SU-DHL-6 (cell line): ENCODE data around the gene HEATR1.
"Not testable (repeated sequence)": the region's sequence is repeated elsewhere in the genome, so short reads cannot be mapped to it uniquely, and the experiment has no call there.

ENCODE experiments used
- H2AFZ ChIP-seq: fragments of 200-600 bp; sonication (generic); 2 replicates; pipeline ENCODE4 v1.6.1; 2014; ENCODE audit warnings: low read depth, mild to moderate bottlenecking, moderate library complexity, mixed read lengths, antibody characterized with exemption, low read length; ENCODE audit not compliant: severe bottlenecking
- H3F3A ChIP-seq: fragments of 200-600 bp; shearing (Covaris generic); 2 replicates; pipeline ENCODE4 v1.6.0; 2016; ENCODE audit warnings: antibody characterized with exemption, mild to moderate bottlenecking; ENCODE audit not compliant: insufficient read depth
- H3K27ac ChIP-seq: fragments of 200-600 bp; sonication (generic); 2 replicates; pipeline ENCODE4 v1.5.1; 2016; ENCODE audit warnings: low read depth, mild to moderate bottlenecking, low read length, moderate library complexity, mixed read lengths
- H3K27me3 ChIP-seq: fragments of 200-600 bp; sonication (generic), shearing (Covaris generic); 2 replicates; pipeline ENCODE4 v1.6.0; 2014; ENCODE audit warnings: mild to moderate bottlenecking, low read length
- H3K36me3 ChIP-seq: fragments of 200-600 bp; sonication (generic); 2 replicates; pipeline ENCODE4 v1.6.1; 2014; ENCODE audit warnings: mild to moderate bottlenecking, low read length, mixed read lengths
- H3K4me2 ChIP-seq: fragments of 300-600, 200-600 bp; shearing (Covaris generic), sonication (generic); 2 replicates; pipeline ENCODE4 v1.6.0; 2014; ENCODE audit warnings: low read length, low read depth, mild to moderate bottlenecking; ENCODE audit not compliant: poor library complexity, severe bottlenecking
- H3K4me3 ChIP-seq: fragments of 200-600 bp; sonication (generic); 2 replicates; pipeline ENCODE4 v1.5.1; 2014; ENCODE audit warnings: antibody characterized with exemption, low read length, mild to moderate bottlenecking, mixed read lengths; ENCODE audit not compliant: insufficient read depth, poor library complexity, severe bottlenecking
- H3K79me2 ChIP-seq: fragments of 200-600 bp; sonication (generic); 2 replicates; pipeline ENCODE4 v1.6.1; 2014; ENCODE audit warnings: mild to moderate bottlenecking, low read length, moderate library complexity; ENCODE audit not compliant: insufficient read depth
- H3K9ac ChIP-seq: fragments of 200-600 bp; sonication (generic); 2 replicates; pipeline ENCODE4 v1.7.0; 2014; ENCODE audit warnings: mild to moderate bottlenecking, low read length
- H3K9me2 ChIP-seq: fragments of 200-600 bp; sonication (generic); replicated peaks from 2 replicates; pipeline ENCODE4 v1.6.1; 2014; ENCODE audit warnings: low read length; ENCODE audit not compliant: insufficient read depth
- H3K9me3 ChIP-seq: fragments of 200-600 bp; sonication (generic); 2 replicates; pipeline ENCODE4 v1.6.1; 2014; ENCODE audit warnings: low read length, mixed read lengths; ENCODE audit not compliant: insufficient read depth
- H4K20me1 ChIP-seq: fragments of 200-600 bp; sonication (generic); 2 replicates; pipeline ENCODE4 v1.6.1; 2014; ENCODE audit warnings: low read depth, mild to moderate bottlenecking, antibody characterized with exemption, low read length, moderate library complexity, mixed read lengths
- EZH2phosphoT487 ChIP-seq: fragments of 200-600 bp; sonication (generic), shearing (Covaris generic); conservative IDR thresholded peaks from 2 replicates; pipeline ENCODE4 v1.6.1; 2018; ENCODE audit warnings: mild to moderate bottlenecking, antibody characterized with exemption, low read length, moderate library complexity, mixed read lengths
- TF ChIP-seq, protein P1 (sequence below): fragments of 200-600 bp; sonication (generic); IDR thresholded peaks from one replicate; pipeline ENCODE4 v1.5.1; 2017; ENCODE audit warnings: antibody characterized with exemption, mild to moderate bottlenecking, low read length, moderate library complexity; ENCODE audit not compliant: insufficient read depth, poor library complexity, severe bottlenecking

HEATR1 gene

DNA sequence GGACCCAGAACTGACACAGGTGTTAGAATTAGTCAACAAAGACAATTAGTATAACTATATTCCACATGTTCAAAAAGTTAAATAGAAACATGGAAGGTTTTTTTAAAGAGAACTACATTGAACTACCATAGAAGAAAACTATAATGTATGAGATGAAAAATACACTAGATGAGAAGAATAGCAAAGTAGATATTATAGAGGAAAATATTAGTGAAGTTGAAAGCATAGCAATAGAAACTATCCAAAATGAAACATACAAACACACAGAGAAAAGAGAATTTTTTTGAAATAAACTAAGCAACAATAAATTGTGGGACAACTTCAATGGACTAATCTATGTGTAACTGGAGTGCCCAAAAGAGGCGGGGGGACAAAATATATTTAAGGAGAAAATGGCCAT, 8.0 kb upstream of the HEATR1 start:
- Histone ChIP-seq H3K36me3 (no peaks in the 10 kb centered on the region), H3F3A (no peaks in the 10 kb centered on the region), H4K20me1 (no peaks in the 10 kb centered on the region), H3K9me3 (no peaks in the 10 kb centered on the region), H3K4me3 (no peak overlapping the region), H3K79me2 (no peaks in the 10 kb centered on the region), H3K4me2 (no peak overlapping the region), H3K9me2 (no peaks in the 10 kb centered on the region), H3K9ac (no peak overlapping the region), H2AFZ (no peak overlapping the region), H3K27me3 (no peaks in the 10 kb centered on the region), H3K27ac (no peak overlapping the region)
- TF ChIP-seq, protein P1, sequence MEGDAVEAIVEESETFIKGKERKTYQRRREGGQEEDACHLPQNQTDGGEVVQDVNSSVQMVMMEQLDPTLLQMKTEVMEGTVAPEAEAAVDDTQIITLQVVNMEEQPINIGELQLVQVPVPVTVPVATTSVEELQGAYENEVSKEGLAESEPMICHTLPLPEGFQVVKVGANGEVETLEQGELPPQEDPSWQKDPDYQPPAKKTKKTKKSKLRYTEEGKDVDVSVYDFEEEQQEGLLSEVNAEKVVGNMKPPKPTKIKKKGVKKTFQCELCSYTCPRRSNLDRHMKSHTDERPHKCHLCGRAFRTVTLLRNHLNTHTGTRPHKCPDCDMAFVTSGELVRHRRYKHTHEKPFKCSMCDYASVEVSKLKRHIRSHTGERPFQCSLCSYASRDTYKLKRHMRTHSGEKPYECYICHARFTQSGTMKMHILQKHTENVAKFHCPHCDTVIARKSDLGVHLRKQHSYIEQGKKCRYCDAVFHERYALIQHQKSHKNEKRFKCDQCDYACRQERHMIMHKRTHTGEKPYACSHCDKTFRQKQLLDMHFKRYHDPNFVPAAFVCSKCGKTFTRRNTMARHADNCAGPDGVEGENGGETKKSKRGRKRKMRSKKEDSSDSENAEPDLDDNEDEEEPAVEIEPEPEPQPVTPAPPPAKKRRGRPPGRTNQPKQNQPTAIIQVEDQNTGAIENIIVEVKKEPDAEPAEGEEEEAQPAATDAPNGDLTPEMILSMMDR: no peak

DNA sequence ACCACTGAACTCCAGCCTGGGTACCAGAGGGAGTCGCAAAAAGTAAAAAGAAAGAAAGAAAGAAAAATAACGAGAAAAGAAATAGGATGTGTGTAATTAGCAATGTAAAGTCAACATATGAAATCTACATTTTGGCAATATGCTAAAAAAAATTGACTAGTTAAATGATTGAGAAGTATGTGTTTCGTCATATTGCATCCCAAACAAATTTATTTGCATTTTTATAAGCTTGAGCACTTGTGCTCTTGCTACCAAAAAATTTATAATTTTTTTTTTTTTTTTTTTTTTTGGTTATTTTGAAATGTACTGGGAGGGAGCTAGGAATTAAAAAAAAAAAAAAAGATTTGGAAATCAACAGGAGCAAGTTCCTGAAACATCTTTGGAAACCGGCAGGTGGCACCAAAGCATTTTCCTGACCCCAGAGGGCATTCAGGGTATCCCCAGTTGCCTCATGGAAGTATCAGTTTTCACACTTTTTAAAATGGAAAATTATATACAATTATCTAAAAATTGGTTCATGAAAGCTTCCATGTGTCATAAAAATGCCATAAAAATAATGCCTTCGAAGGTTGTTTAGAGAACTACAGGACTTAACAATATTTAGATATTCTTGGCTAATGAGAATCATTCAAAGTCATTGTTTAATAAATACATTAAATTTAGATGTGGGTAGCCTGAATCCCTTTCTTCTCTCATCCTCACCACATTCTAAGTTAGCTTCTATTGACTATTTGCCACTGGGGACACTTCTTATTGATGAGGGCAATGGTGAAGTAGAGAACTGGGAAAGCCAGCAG, 4.8 kb upstream of the HEATR1 start:
- no peaks in the 10 kb centered on the region for H3K9me2 ChIP-seq
- H2AFZ ChIP-seq: no peak overlapping the region
- H3K4me3 ChIP-seq: no peak overlapping the region
- no peaks in the 10 kb centered on the region for H3K36me3 ChIP-seq
- peaks cover 1% of the 10 kb centered on the region for H3K79me2 ChIP-seq
- peaks cover 11% of the 10 kb centered on the region for H3F3A ChIP-seq
- no peak overlapping the region for H3K9ac ChIP-seq
- H3K4me2 ChIP-seq: no peak overlapping the region
- H3K9me3 ChIP-seq: no peaks in the 10 kb centered on the region
- no peaks in the 10 kb centered on the region for H3K27me3 ChIP-seq
- H3K27ac ChIP-seq: no peak overlapping the region
- TF ChIP-seq EZH2phosphoT487: no peak
- TF ChIP-seq, protein P1: peak; percentile 39
- H4K20me1 ChIP-seq: no peaks in the 10 kb centered on the region

DNA sequence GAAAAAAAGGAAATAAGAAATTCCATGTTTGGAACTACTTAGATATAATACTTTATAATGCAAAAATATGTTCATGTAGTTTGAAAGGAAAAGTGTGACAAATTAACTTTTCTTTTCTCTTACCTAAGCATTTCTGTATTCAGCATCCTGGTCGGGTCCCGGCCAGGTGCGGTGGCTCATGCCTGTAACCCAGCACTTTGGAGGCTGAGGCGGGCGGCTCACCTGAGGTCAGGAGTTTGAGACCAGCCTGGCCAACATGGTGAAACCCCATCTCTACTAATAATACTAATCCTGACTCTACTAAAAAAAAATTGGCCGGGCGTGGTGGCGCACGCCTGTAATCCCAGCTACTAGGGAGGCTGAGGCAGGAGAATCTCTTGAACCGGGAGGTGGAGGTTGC, 3.3 kb upstream of the HEATR1 start:
- not testable (repeated sequence) for H3K36me3 ChIP-seq, H2AFZ ChIP-seq, H3K4me2 ChIP-seq, H3K9ac ChIP-seq, H3K27me3 ChIP-seq, H3K9me3 ChIP-seq, H3K27ac ChIP-seq, H3K4me3 ChIP-seq, H3K9me2 ChIP-seq, H4K20me1 ChIP-seq
- H3F3A ChIP-seq: peaks cover 11% of the 10 kb centered on the region
- H3K79me2 ChIP-seq: peaks cover 17% of the 10 kb centered on the region
